Fibroblast of peridontal ligament (primary cell): Measurements from ENCODE around the gene RELB.

Experiments used
- DNase-seq: peaks from one replicate; pipeline ENCODE4 v3.0.0-alpha.2; 2010; ENCODE audit errors: extremely low read depth

RELB gene

DNA sequence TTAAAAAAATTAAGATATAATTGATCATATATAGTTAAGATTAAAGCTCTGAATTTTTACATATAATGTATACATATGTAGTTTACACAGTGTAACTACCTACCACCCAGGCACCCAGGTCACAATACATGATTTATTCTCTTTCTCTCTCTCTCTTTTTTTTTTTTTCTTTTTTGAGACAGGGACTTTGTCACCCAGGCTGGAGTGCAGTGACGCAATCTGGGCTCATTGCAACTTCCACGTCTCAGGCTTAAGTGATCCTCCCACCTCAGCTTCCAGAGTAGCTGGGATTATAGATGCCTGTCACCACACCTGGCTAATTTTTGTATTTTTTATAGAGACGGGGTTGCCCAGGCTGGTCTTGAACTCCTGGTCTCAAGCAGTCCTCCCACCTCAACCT is 18.8 kb downstream of the RELB start:
- no peak for DNase-seq

DNA sequence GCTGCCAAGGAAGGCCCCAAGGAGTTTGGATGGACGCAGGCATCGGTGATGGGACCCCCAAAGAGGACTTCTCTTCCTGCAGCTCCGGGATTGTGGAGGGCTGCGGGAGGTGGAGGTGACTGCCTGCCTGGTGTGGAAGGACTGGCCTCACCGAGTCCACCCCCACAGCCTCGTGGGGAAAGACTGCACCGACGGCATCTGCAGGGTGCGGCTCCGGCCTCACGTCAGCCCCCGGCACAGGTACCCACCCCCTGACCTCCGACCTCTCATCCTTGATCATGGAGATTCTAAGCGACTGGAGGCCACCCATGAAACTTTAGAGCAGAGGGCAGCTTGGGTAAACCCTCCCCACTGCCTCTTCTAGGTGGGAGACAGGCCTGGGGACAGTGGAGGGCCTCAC is 20.7 kb downstream of the RELB start:
- no peak for DNase-seq

DNA sequence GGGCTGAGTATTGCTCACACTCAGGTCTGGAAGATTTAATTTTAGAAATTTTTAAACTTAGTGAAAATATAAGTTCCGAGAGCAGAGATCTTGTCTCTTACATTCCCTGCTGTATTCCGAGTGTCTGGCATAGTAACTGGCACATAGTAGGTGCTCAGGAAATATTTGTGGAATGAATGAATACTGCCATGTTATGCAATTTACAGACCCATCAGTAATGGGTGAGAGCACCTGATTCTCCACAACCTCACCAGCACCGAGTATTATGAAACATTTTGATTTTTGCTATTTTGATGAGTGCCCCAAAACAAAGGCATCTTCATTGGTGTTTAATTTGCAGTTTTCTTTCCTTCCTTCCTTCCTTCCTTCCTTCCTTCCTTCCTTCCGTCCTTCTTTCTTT is 21.8 kb downstream of the RELB start:
- no peak for DNase-seq

DNA sequence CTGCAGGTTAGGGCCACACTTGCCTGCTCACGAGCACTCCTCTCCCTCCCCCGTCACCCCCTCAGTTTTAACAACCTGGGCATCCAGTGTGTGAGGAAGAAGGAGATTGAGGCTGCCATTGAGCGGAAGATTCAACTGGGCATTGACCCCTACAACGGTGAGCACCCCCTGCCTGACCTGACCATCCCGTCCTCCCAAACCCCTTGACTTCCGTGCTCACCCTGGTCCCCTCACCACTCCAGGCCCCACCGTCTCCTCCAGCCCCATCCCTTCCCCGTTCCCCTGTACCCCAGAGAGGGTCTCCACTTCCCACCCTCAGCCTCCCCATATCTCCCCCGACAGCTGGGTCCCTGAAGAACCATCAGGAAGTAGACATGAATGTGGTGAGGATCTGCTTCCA is 24.0 kb downstream of the RELB start:
- no peak for DNase-seq

DNA sequence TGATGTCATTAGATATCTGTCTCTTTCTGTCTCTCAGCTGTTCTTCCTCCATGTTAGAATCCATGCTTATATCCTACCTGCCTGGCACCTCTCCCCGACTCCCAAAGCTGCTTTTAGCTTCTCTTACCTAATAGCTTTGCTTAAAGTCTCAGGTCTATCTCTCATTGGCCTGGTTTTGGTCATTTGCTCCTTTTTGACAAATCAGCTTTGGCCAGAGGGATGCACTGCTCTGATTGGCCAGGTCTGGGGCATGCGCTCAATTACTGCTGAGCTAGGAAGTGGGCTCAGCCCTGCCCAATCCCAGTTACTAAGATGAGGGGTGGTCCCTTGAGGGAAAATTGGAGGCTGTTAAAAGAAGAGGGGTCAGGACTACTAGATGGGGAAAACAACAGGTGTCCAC is 26.1 kb downstream of the RELB start:
- no peak for DNase-seq

DNA sequence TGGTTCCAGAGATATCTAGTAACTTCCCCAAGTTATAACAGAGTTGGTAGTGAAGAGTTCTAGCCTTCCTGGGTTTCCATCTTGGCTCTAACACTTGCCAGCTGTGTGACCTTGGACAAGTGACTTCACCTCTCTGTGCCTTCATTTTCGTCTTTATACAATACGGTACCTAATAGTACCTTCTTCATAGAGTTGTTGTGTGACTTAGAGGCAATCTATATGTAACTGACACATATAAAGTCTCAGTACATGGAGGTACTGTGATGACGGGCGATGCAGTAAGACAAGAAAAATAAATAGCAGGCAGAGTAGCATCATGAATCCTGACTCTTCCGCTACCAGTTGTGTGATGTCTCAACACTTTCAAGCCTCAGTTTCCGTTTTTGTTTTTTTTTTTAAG is 29.6 kb downstream of the RELB start:
- DNase-seq: no peak

DNA sequence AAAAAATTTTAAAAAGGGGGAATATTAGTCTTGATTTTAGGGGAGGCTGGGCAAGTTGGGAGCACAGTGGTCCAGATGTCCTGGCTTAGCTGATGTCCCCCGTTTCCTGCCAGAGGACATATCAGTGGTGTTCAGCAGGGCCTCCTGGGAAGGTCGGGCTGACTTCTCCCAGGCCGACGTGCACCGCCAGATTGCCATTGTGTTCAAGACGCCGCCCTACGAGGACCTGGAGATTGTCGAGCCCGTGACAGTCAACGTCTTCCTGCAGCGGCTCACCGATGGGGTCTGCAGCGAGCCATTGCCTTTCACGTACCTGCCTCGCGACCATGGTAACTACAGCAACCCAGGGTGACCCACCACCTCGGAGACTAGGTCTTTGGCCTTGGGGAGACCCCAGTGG is 31.2 kb downstream of the RELB start:
- no peak for DNase-seq

DNA sequence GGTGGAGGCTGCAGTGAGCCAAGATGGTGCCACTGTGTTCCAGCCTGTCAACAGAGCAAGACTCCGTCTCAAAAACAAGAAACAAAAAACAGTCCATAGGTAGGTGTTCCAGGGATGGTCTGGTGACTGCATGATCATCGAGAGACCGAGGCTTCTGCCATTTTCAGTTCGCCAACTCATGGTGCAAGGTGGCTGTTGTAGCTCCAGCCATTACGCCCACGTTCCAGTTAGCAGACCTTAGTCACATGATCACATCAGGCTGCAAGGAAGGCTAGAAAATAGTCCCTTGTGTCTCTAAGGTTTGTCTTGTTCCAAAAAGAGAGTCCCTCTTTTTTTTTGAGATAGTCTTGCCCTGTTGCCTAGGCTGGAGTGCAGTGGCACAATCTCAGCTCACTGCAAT is 34.5 kb downstream of the RELB start:
- DNase-seq: no peak

DNA sequence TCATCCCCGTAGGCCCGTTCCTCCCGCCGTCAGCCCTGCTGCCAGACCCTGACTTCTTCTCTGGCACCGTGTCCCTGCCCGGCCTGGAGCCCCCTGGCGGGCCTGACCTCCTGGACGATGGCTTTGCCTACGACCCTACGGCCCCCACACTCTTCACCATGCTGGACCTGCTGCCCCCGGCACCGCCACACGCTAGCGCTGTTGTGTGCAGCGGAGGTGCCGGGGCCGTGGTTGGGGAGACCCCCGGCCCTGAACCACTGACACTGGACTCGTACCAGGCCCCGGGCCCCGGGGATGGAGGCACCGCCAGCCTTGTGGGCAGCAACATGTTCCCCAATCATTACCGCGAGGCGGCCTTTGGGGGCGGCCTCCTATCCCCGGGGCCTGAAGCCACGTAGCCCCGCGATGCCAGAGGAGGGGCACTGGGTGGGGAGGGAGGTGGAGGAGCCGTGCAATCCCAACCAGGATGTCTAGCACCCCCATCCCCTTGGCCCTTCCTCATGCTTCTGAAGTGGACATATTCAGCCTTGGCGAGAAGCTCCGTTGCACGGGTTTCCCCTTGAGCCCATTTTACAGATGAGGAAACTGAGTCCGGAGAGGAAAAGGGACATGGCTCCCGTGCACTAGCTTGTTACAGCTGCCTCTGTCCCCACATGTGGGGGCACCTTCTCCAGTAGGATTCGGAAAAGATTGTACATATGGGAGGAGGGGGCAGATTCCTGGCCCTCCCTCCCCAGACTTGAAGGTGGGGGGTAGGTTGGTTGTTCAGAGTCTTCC is 36.3 kb downstream of the RELB start:
- no peak for DNase-seq

DNA sequence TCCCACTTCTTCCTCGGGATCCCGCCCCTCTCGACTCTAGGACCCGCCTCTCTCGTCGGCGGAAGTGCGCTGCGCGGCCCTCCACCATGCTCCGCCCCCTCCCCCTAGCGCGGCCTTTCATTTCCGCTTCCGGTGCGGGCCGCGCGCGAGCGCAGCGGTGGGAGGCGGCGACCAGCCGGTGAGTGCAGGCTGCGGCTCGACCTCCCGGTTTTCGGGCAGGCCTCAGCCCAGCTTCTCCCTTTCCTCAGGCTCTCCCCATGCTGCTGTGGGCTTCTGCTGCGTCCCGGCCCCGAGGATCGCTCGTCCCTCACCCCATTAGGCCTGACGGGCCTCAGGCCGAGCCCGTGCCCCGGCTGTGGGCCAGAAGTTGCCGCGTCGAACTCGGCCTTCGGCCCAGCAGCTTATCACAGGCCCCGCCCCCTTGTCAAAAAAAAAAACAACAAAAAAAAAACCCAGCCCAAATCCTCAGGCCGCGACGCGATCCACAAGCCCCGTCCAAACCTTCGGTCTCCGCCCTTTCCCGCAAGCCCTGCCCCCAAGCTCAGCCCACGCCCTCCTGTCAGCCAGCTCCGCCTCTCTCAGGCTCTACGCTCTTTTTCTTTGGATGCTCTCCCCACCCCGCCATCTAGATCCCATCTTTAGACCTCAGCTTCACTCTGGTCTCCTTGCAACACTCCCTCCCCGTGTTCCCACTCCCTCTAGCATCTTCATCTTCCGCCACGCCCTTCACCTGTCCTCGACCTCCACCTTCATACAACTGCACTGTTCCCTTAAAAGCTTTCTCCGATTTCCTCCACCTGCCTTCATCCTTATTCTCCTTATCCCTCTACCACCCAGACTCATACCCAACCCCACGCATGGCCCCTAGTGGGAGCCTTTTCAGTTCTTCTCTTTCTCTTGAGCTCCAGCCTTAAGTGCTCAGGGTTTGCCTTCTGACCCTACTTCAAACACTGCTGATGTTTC is 37.9 kb downstream of the RELB start, which contains the start of gene CLASRP:
TSS of gene CLASRP (plus strand) at position 115 of the 963 bp plus-strand sequence. CDS start 1,168 bp downstream, outside the sequence.
- DNase-seq: peak; percentile 90

DNA sequence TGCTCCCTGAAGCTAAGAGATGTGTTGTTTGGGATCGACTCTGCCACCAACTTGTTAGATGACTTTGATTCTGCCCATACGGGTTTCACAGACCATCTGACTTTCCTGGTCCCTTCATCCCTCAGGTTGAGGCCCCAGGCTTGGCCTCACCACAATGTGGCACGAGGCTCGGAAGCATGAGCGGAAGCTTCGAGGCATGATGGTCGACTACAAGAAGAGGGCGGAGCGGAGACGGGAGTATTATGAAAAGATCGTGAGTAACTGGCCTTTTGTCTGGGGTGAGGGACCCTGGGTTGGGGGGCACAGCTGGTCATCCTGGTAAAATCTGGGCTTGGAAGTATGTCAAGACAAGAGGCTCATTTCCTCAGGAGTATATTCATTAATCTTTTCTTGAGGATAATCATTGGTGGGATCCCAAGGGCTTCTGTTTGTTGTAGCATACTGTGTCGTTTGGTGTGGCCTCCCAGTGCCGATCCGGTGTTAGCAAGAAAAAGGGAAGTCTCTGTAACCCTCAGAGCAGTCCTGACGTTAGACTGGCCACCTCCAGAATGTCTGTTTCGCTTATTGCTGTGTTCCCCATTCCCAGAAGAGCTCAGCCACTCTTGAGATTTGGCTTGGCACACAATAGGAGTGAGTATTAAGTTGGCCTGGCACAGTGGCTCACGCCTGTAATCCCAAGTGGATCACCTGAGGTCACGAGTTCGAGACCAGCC is 39.0 kb downstream of the RELB start:
- DNase-seq: no peak

DNA sequence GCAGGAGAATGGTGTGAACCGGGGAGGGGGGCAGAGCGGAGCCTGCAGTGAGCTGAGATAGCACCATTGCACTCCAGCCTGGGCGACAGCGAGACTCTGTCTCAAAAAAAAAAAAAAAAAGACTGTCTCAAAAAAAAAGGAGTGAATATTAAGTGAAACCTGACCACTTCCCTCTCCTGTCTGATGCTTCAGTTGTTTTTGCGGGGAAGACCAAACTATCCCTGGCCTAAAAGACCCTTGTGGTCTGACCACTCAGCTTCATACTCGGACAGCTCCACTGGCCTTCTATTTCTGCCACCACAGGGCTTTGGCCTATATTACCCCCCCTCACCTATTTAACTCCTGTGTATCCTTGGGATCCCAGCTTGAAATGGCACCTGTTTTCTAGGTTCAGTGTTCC is 39.9 kb downstream of the RELB start:
- DNase-seq: no peak

DNA sequence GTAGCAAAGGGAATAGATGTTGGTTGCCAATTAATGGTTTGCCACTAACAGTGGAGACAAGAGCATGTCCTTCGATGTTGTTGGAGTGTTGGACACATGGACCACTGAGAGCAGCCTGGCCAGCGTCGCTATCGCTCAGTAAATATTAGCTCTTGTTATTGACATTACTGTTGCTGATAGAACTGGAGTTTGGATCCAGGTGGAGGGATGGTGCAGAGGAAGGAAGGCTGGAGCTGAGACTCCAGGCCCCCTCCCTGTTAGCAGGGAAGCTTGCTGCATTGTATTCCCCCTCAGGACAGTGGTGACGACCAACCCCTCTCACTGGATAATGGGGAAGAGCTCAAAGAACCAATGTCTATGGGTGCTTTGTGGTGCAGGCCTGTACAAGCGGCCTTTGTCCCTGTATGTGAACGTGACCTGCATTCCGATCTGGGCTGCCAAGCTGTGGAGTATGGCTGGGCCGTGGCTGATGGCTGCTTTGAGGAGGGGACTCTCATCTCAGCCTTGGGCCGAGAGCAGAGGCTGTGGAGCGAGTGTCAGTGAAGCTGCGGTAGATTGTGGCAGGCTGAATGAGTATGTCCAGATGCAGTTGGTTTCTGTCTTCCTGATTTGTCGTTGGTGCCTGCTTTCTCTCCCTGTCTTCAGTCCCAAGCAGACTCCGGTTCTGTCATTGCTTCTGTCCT is 44.5 kb downstream of the RELB start:
- DNase-seq: no peak

DNA sequence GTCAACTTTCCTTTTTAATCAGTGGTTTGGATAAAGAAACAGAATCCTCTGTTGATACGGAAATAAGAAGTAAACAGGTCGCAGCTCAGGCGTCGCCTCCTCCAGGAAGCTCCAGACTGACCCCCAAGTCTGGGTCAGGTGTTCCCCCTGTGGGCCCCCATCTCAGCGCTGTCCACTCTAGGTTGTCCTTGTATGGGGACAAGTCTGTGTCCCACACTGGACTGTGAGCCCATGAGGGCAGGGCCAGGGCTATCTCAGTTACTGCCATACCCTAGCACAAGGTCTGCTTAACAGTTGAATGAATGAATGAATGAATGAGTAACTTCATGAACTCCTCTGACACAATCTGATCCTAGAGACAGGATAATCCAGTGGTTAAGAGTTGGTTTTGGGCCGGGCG is 45.1 kb downstream of the RELB start:
- DNase-seq: no peak

DNA sequence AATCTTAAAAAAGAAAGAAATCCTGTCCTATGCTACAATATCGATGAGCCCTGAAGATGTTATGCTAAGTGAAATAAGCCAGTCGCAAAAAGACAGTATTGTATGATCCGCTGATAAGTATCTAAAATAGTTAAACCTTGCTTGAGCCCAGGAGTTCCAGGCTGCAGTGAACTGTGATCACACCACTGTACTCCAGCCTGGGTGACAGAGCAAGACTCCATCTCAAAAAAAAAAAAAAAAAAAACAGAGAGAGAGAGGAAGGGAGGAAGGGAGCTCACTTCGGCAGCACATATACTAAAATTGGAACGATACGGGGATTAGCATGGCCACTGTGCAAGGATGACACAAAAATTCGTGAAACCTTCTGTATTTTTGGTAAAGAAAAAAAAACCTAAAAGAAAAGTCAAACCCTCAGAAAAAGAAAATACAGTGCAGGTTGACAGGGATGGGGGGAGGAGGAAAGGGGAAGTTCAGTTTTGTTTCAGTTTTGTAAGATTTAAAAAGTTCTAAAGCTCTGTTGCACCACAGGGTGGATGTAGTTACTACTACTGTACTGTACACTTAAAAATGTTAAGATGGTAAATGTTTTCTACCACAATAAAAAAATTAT is 46.0 kb downstream of the RELB start:
- no peak for DNase-seq

DNA sequence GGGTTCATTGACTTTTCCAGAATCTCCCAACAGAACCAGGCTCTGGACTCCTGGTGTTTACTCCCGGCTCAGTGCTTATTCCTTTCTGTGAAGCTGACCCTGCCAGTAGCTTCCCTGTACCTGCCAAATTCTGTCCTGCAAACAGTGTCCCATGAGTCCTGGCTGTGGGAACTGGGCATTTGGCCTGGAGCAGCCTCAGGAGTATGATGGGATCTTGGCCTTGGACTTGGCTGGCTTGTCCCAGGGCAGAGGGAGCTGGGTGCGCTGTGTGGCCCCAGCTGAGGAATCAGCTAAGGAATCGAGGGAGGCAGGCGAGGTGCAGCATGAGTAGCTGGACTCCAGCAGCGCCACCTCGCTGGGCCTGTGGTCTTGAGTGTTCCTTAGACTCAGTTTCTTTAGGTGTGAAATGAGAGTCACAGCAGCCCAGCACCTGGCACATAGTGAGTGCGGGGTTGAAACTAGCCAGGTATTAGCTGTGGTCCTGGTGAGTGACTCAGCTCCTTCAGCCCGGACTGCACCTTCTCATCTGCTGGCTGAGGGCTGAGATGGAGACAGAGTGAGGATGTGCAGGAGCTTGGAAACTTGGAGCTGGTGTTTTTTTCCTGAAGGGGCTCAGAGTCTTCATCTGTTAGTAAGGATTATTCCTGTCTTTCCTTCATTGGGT is 47.9 kb downstream of the RELB start:
- no peak for DNase-seq

DNA sequence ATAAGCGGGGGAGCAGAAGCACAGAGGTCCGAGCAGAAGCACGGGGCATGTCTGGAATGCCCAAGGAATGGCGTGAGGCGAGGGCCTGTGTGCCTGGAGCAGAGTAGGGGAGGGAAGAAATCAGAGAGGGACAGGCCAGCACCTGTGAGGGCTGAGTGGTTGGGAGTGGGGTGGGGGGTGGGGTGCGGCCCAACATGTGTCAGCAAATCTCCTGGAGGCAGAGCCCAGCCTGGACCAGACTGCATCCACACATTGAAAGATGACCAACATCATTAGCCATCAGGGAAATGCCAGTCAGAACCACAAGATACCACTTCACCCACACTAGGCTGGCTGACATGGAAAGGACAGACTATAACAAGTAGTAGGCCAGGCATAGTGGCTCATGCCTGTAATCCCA is 48.8 kb downstream of the RELB start:
- no peak for DNase-seq

DNA sequence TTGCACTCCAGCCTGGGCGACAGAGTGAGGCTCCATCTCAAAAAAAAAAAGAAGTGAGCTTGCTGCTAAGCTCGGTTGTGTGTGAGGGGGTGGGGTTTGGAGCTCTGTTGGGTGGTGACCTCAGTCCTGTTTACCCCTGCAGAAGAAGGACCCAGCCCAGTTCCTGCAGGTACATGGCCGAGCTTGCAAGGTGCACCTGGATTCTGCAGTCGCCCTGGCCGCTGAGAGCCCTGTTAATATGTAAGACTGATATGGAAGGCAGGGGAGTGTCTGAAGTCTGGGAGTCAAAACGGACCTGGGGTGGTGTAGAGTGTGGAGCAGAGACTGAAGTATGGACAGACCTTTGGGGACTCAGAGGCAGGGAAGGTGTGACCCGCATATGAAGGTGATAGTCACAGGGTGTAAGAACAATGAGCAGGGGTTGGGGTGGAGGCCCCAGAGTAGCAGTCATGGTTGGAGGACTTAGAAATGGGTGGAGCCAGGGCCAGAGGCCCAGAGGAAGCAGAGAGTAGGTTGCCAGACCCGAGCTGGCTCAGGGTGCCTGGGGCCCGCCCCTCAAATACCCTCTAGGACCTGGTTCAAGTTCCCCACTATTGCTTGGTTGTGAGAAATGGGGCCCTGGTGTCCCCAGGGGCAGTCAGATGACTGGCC is 50.8 kb downstream of the RELB start:
- DNase-seq: no peak

DNA sequence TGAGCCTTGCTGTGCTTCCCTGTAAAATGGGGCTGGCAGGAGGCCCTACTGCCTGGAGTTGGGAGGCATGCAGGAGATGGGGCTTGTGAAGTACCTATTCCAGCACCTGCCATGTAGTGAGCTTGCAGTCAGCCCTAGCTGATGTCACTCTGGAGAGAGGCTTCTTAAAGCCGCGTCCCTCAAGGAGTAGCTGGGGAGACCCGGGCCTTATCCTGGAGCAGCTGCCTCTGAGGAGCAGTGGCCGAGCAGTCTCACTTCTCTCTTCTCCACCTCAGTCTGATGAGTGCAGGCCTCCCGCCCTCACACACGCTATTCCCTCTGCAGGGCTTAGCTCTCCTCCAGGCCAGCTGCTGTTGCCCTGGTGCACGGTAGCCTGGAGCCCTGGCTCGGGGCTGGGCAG is 55.6 kb downstream of the RELB start:
- DNase-seq: no peak

DNA sequence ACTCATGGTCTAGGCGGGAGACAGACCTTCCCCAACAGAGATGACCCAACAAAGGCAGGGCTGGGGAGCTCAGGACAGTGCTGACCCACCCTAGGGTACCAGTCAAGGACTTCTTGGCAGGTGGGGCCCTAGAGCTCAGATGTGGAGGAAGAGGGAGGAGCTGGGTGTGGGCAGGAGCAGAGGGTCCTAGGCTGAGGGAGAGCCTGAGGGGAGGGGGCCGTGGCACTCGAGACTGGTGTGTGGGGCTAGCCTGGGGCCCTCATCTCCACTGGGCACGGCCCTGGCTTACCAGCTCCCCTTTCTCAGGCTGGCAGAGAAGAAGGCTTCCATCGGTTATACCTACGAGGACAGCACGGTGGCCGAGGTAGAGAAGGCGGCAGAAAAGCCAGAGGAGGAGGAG is 56.2 kb downstream of the RELB start:
- DNase-seq: no peak
